OCI-LY7 (cell line): Measurements from ENCODE around the gene IGFBP2. TPM values are rescaled to one million over a fixed set of nuclear protein-coding genes. Genes with fewer than 3 reads are reported as not detected.

ENCODE experiments used
- BruUV-seq: library from RNA; stranded (reverse); fragments of 400-500 nt; replicated peaks from 2 replicates; lab custom pipeline; 2021; lab: Mats Ljungman, UMichigan
- CTCF ChIA-PET: fragments of 300-600 bp; sonication (Branson Sonifier 250); formaldehyde crosslinking; loops from one replicate; lab custom pipeline; 2022; ENCODE audit warnings: antibody characterized with exemption; ENCODE audit not compliant: unreplicated experiment; lab: Charles Lee
- POLR2A ChIA-PET: fragments of 300-600 bp; sonication (Branson Sonifier 250); formaldehyde crosslinking; loops from one replicate; lab custom pipeline; 2022; ENCODE audit warnings: antibody characterized with exemption; lab: Charles Lee
- DNase-seq: peaks from one replicate; pipeline ENCODE4 v3.0.0-alpha.2; 2015; ENCODE audit warnings: low spot score
- H2AFZ ChIP-seq: fragments of 200-600 bp; sonication (generic), shearing (Covaris generic); 2 replicates; pipeline ENCODE4 v1.6.1; 2014; ENCODE audit warnings: mild to moderate bottlenecking, antibody characterized with exemption, low read length, moderate library complexity
- H3K27ac ChIP-seq: fragments of 200-600 bp; sonication (generic); 2 replicates; pipeline ENCODE4 v1.5.1; 2014; ENCODE audit warnings: mixed run types, low read depth, mild to moderate bottlenecking, moderate library complexity, low read length, inconsistent platforms; ENCODE audit not compliant: poor library complexity, severe bottlenecking
- H3K36me3 ChIP-seq: fragments of 200-600 bp; sonication (generic); 2 replicates; pipeline ENCODE4 v1.6.1; 2014; ENCODE audit warnings: mild to moderate bottlenecking, antibody characterized with exemption, low read length, moderate library complexity, mixed read lengths; ENCODE audit not compliant: insufficient read depth
- H3K4me1 ChIP-seq: fragments of 200-600 bp; sonication (generic); 2 replicates; pipeline ENCODE4 v1.5.1; 2014; ENCODE audit warnings: mild to moderate bottlenecking, low read length; ENCODE audit not compliant: insufficient read depth, poor library complexity, severe bottlenecking
- H3K4me2 ChIP-seq: fragments of 200-600 bp; sonication (generic); 2 replicates; pipeline ENCODE4 v1.6.1; 2014; ENCODE audit warnings: mild to moderate bottlenecking, low read length
- H3K4me3 ChIP-seq: fragments of 200-600 bp; sonication (generic); 2 replicates; pipeline ENCODE4 v1.5.1; 2014; ENCODE audit warnings: mild to moderate bottlenecking, low read depth, low read length; ENCODE audit not compliant: poor library complexity, severe bottlenecking
- H3K79me2 ChIP-seq: fragments of 200-600 bp; sonication (generic); 2 replicates; pipeline ENCODE4 v1.6.1; 2016; ENCODE audit warnings: low read depth, mild to moderate bottlenecking, low read length, moderate library complexity, mixed read lengths; ENCODE audit not compliant: insufficient read depth
- H3K9me2 ChIP-seq: fragments of 200-600 bp; sonication (generic); 2 replicates; pipeline ENCODE4 v1.6.1; 2016; ENCODE audit warnings: mild to moderate bottlenecking, low read length, mixed read lengths; ENCODE audit not compliant: insufficient read depth
- H3K9me3 ChIP-seq: fragments of 200-600 bp; sonication (generic); 2 replicates; pipeline ENCODE4 v1.6.1; 2014; ENCODE audit warnings: mild to moderate bottlenecking, mixed run types, low read length, mixed read lengths
- H4K20me1 ChIP-seq: fragments of 200-600 bp; sonication (generic); 2 replicates; pipeline ENCODE4 v1.6.1; 2014; ENCODE audit warnings: mild to moderate bottlenecking, antibody characterized with exemption, low read length, moderate library complexity, mixed read lengths; ENCODE audit not compliant: insufficient read depth
- EZH2phosphoT487 ChIP-seq: fragments of 200-600 bp; sonication (generic); IDR thresholded peaks from 2 replicates; pipeline ENCODE4 v1.6.1; 2018; ENCODE audit warnings: low read depth, borderline replicate concordance, mild to moderate bottlenecking, mixed run types, antibody characterized with exemption, low read length, moderate library complexity, mixed read lengths
- intact Hi-C: fragments of 100-400 bp; cut with micrococcal nuclease; formaldehyde crosslinking; loops from one replicate; pipeline ENCODE4 v1.10.0; 2022; ENCODE audit not compliant: unreplicated experiment
- total RNA-seq, 2 experiments: library from RNA; depleted of rRNA in 1 of 2; stranded (reverse); fragments of >200 nt in 1 of 2; shearing (Covaris generic) in 1 of 2; gene quantifications; 2 replicates each; pipeline ENCODE4 v1.2.3, GENCODE V29; 2014 to 2022
- TF ChIP-seq, protein P1 (sequence below): fragments of 200-600 bp; sonication (generic); conservative IDR thresholded peaks from 2 replicates; pipeline ENCODE4 v1.5.1; 2014; ENCODE audit warnings: mild to moderate bottlenecking, antibody characterized with exemption, low read length, moderate library complexity, mixed read lengths

IGFBP2 gene
- total RNA-seq, 2 experiments from 2014 or later, result 0.66 TPM; not detected in 1

DNA sequence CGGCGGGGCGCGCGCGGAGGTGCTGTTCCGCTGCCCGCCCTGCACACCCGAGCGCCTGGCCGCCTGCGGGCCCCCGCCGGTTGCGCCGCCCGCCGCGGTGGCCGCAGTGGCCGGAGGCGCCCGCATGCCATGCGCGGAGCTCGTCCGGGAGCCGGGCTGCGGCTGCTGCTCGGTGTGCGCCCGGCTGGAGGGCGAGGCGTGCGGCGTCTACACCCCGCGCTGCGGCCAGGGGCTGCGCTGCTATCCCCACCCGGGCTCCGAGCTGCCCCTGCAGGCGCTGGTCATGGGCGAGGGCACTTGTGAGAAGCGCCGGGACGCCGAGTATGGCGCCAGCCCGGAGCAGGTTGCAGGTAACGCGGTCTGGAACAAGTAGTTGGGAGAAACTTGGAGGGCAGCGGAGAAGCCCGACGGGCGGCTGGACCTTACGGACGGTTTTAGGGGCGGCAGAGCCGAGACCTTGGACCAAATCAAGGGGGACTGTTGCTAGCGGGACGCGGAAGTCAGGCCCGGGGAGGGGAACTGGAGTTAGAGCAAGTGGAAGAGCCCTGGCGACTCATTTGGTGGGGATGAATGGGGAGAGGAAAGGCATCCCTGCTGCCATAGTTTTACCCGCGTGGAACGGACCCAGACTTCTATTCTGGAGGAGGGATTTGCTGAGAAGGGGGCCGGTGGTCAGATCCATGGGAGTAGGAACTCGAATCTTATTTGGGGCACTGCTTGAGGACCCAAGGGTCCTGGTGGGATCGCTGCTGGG is 573 bp downstream of the IGFBP2 start:
- Histone ChIP-seq H3K79me2 (no peaks in the 10 kb centered on the region), H3K9me3 (no peaks in the 10 kb centered on the region), H3K4me1 (no peaks in the 10 kb centered on the region), H3K36me3 (no peaks in the 10 kb centered on the region), H2AFZ (no peak overlapping the region), H3K27ac (no peak overlapping the region), H3K4me2 (no peak overlapping the region), H4K20me1 (no peaks in the 10 kb centered on the region), H3K9me2 (no peaks in the 10 kb centered on the region), H3K4me3 (no peak overlapping the region)
- POLR2A ChIA-PET, result no interaction called here
- intact Hi-C loops, result no loop called here
- TF ChIP-seq, protein P1, sequence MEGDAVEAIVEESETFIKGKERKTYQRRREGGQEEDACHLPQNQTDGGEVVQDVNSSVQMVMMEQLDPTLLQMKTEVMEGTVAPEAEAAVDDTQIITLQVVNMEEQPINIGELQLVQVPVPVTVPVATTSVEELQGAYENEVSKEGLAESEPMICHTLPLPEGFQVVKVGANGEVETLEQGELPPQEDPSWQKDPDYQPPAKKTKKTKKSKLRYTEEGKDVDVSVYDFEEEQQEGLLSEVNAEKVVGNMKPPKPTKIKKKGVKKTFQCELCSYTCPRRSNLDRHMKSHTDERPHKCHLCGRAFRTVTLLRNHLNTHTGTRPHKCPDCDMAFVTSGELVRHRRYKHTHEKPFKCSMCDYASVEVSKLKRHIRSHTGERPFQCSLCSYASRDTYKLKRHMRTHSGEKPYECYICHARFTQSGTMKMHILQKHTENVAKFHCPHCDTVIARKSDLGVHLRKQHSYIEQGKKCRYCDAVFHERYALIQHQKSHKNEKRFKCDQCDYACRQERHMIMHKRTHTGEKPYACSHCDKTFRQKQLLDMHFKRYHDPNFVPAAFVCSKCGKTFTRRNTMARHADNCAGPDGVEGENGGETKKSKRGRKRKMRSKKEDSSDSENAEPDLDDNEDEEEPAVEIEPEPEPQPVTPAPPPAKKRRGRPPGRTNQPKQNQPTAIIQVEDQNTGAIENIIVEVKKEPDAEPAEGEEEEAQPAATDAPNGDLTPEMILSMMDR, result no peak
- no TSS peak for BruUV-seq
- no peak for DNase-seq
- CTCF ChIA-PET, result no interaction called here

DNA sequence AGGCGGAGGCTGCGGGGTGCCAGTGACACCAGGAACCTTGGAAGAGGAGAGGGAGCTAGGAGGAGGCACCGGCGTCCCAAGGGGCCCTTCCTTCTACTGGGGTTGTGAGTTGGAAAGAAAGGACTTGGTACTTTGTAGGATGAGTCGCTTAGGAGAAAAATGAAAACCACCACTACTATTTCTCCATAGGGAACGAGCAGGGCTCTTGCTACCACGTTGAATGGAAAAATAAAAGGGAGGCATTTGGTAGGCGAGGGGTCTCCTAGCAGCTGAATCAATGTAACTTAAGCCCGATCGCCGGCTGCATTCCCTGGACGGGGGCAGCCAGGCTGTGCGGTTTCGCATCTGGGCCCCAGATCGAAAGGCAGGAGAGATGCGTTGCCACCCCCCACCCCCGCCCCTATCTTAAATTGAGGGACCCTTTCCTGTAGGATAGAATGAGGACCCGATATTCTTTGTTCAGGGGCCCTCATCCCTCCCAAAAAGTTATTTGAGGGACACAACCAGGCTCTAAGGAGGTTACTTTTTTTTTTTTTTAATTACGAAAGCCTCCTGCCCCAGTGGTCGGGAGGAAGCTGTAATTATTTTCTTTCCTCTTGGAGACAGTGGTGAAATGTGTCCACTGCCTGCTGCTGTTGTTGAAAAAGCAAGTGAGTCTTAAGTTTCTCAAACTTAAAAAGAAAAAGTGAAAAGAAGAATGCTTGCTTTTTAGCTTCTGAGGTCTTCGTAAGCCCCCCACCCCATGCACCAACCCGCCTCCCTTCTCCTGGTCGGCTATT is 1.3 kb downstream of the IGFBP2 start:
- H2AFZ ChIP-seq, result no peak overlapping the region
- H3K79me2 ChIP-seq, result no peaks in the 10 kb centered on the region
- H3K9me3 ChIP-seq, result no peaks in the 10 kb centered on the region
- H3K4me1 ChIP-seq, result no peaks in the 10 kb centered on the region
- intact Hi-C loops, result no loop called here
- BruUV-seq, result no TSS peak
- H3K36me3 ChIP-seq, result no peaks in the 10 kb centered on the region
- no peak for DNase-seq
- POLR2A ChIA-PET, result no interaction called here
- no peaks in the 10 kb centered on the region for H3K9me2 ChIP-seq
- H3K27ac ChIP-seq, result no peak overlapping the region
- H3K4me2 ChIP-seq, result no peak overlapping the region
- H4K20me1 ChIP-seq, result no peaks in the 10 kb centered on the region
- H3K4me3 ChIP-seq, result no peak overlapping the region
- CTCF ChIA-PET, result no interaction called here
- TF ChIP-seq, protein P1, result no peak
- TF ChIP-seq EZH2phosphoT487, result no peak

DNA sequence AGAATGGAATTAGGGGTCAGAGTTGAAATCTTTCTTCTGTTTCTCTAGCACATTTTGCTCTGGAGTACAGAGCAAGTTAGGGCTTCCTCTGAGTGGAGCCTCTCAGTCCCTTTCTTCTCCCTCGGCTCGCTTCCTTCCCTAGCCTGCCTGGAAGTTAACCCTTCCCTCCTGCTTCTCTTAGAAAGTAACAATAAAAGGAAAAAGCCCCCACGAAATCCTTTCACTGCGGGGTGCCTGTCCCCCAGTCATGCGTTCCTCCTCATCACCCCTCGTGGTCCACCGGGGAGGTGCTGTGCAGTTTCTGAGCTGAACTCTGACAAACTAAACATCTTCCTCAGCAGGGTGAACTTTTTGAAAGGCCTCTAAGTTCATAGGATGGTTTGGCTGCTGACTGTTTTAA is 2.0 kb downstream of the IGFBP2 start:
- Histone ChIP-seq H3K79me2 (no peaks in the 10 kb centered on the region), H3K4me3 (no peak overlapping the region), H3K27ac (no peak overlapping the region), H4K20me1 (no peaks in the 10 kb centered on the region), H2AFZ (no peak overlapping the region), H3K9me2 (no peaks in the 10 kb centered on the region), H3K9me3 (no peaks in the 10 kb centered on the region), H3K4me2 (no peak overlapping the region), H3K36me3 (no peaks in the 10 kb centered on the region), H3K4me1 (no peaks in the 10 kb centered on the region)
- TF ChIP-seq, protein P1, result no peak
- no peak for TF ChIP-seq EZH2phosphoT487
- intact Hi-C loops, result no loop called here
- ChIA-PET POLR2A (no interaction called here), CTCF (no interaction called here)
- no TSS peak for BruUV-seq
- DNase-seq, result no peak
